HG03196 (cell line): ENCODE results near the gene LTBP3.
"Not testable (repeated sequence)": the region's sequence is repeated elsewhere in the genome, so short reads cannot be mapped to it uniquely, and the experiment has no call there.

Experiments
- ATAC-seq: cut with Tn5 transposase; IDR thresholded peaks from one replicate; pipeline ENCODE4 v1.9.1; 2021; ENCODE audit not compliant: unreplicated experiment

LTBP3 gene

GRCh38 chr11:65518941-65519549 is 39.1 kb downstream of the LTBP3 start:
- not testable (repeated sequence) for ATAC-seq

GRCh38 chr11:65516135-65516968 is 41.8 kb downstream of the LTBP3 start:
- no peak for ATAC-seq

GRCh38 chr11:65512311-65512710 is 45.8 kb downstream of the LTBP3 start:
- not testable (repeated sequence) for ATAC-seq

GRCh38 chr11:65506772-65507505 is 51.2 kb downstream of the LTBP3 start:
- peak; percentile 31 for ATAC-seq

GRCh38 chr11:65506290-65506771 is 51.8 kb downstream of the LTBP3 start:
- ATAC-seq = no peak

- no peak for ATAC-seq
These were observed 52.5 kb downstream of the LTBP3 start for GRCh38 chr11:65505466-65506289.

GRCh38 chr11:65504674-65505465 is 53.3 kb downstream of the LTBP3 start:
- ATAC-seq = no peak

- no peak for ATAC-seq
These were observed 54.0 kb downstream of the LTBP3 start for GRCh38 chr11:65503949-65504673.

- no peak for ATAC-seq
These were observed 54.7 kb downstream of the LTBP3 start for GRCh38 chr11:65503368-65503948.

GRCh38 chr11:65502555-65503367 is 55.4 kb downstream of the LTBP3 start:
- no peak for ATAC-seq

GRCh38 chr11:65502274-65502554 is 55.9 kb downstream of the LTBP3 start:
- ATAC-seq = no peak

GRCh38 chr11:65501472-65502273 is 56.5 kb downstream of the LTBP3 start:
- no peak for ATAC-seq

- ATAC-seq = no peak
These were observed 57.0 kb downstream of the LTBP3 start for GRCh38 chr11:65501186-65501471.

- no peak for ATAC-seq
These were observed 57.6 kb downstream of the LTBP3 start for GRCh38 chr11:65500387-65501185.

- ATAC-seq = no peak
These were observed 58.3 kb downstream of the LTBP3 start for GRCh38 chr11:65499713-65500386.

- ATAC-seq = peak; percentile 41
These were observed 59.0 kb downstream of the LTBP3 start, which contains the start of gene MALAT1 for GRCh38 chr11:65498977-65499712. Gene MALAT1, plus strand, starts transcription at chr11:65499045.
